GM12878 (cell line): ENCODE measurements around the gene SV2A. TPM values are rescaled to one million over a fixed set of nuclear protein-coding genes. Genes with fewer than 3 reads are reported as not detected.

Experiments
- ASH2L ChIP-seq: fragments of 300-600, 200-600 bp; sonication (generic); IDR thresholded peaks from 2 replicates; pipeline ENCODE4 v1.6.1; 2017; ENCODE audit warnings: low read depth, mild to moderate bottlenecking, borderline replicate concordance
- BMI1 ChIP-seq: fragments of 450-650 bp; IDR thresholded peaks from 2 replicates; pipeline ENCODE4 v1.6.1; 2016; ENCODE audit warnings: mild to moderate bottlenecking, moderate library complexity, borderline replicate concordance
- CHD4 ChIP-seq: fragments of 200-600 bp; sonication (generic); IDR thresholded peaks from 2 replicates; pipeline ENCODE4 v1.6.1; 2016; ENCODE audit warnings: mild to moderate bottlenecking
- CREM ChIP-seq: IDR thresholded peaks from 2 replicates; pipeline ENCODE4 v1.6.1; 2014; ENCODE audit warnings: antibody characterized with exemption, low read depth
- E2F8 ChIP-seq: fragments of 450-650 bp; IDR thresholded peaks from 2 replicates; pipeline ENCODE4 v1.6.1; 2018; ENCODE audit warnings: mild to moderate bottlenecking, low read depth, moderate library complexity; ENCODE audit not compliant: partially characterized antibody
- FOXK2 ChIP-seq: fragments of 450-650 bp; IDR thresholded peaks from 2 replicates; pipeline ENCODE4 v1.6.1; 2017; ENCODE audit warnings: mild to moderate bottlenecking, moderate library complexity
- MLLT1 ChIP-seq: fragments of 450-650 bp; IDR thresholded peaks from 2 replicates; pipeline ENCODE4 v1.6.1; 2016; ENCODE audit warnings: mild to moderate bottlenecking
- NKRF ChIP-seq: fragments of 450-650 bp; conservative IDR thresholded peaks from 2 replicates; pipeline ENCODE4 v1.6.1; 2017; ENCODE audit warnings: mild to moderate bottlenecking, moderate library complexity
- PAX5 ChIP-seq: IDR thresholded peaks from 2 replicates; pipeline ENCODE4 v1.6.1; 2011; ENCODE audit warnings: low read depth, low read length, borderline replicate concordance
- PML ChIP-seq: IDR thresholded peaks from 2 replicates; pipeline ENCODE4 v1.6.1; 2012; ENCODE audit warnings: low read length, inconsistent platforms
- POLR2AphosphoS5 ChIP-seq: IDR thresholded peaks from 2 replicates; pipeline ENCODE4 v1.6.1; 2011; ENCODE audit warnings: mild to moderate bottlenecking, low read length, inconsistent platforms
- RBBP5 ChIP-seq: fragments of 200-600 bp; sonication (generic); conservative IDR thresholded peaks from 2 replicates; pipeline ENCODE4 v1.6.1; 2016
- SMAD1 ChIP-seq: fragments of 450-650 bp; IDR thresholded peaks from 2 replicates; pipeline ENCODE4 v1.6.1; 2018; ENCODE audit warnings: mild to moderate bottlenecking, low read depth; ENCODE audit not compliant: partially characterized antibody
- SREBF2 ChIP-seq: IDR thresholded peaks from 2 replicates; pipeline ENCODE4 v1.6.1; 2012; ENCODE audit warnings: mild to moderate bottlenecking, low read length
- SRF ChIP-seq, 2 experiments: IDR thresholded peaks; 2 replicates each; pipeline ENCODE4 v1.6.1; 2011; ENCODE audit warnings: low read depth in 2 of 2, low read length in 2 of 2, mild to moderate bottlenecking in 1 of 2, moderate library complexity in 1 of 2
- ZBTB4 ChIP-seq: fragments of 450-650 bp; formaldehyde crosslinking; IDR thresholded peaks from 2 replicates; pipeline ENCODE4 v1.4.0; 2022; ENCODE audit warnings: mild to moderate bottlenecking, moderate library complexity
- ZZZ3 ChIP-seq: IDR thresholded peaks from 2 replicates; pipeline ENCODE4 v1.6.1; 2011; ENCODE audit warnings: low read depth; ENCODE audit not compliant: control insufficient read depth, insufficient read length
- polyA plus RNA-seq, 11 experiments: library from polyadenylated mRNA; depleted of rRNA in 4 of 11; unstranded in 6 of 11; stranded (reverse) in 5 of 11; fragments of >200 nt; fragmentation: Nextera tagmentation in 4 of 11; fragmentation: Illumina TruSeq in 1 of 11; extraction: Ambion mirVana in 4 of 11; extraction: Trizol in 1 of 11; gene quantifications; 1 replicate in 1 of 11; 2 replicates in 10 of 11; pipeline versions ENCODE4 v1.2.1 to v1.2.3, GENCODE V29; 2011 to 2016; ENCODE audit warnings: inconsistent platforms in 2 of 11, missing spikeins in 2 of 11, low read depth in 1 of 11
- total RNA-seq, 4 experiments: library from RNA; depleted of rRNA in 3 of 4; stranded (reverse); fragments of >200 nt in 3 of 4; fragmentation: Illumina TruSeq in 1 of 4; extraction: Trizol in 1 of 4; gene quantifications; 2 replicates each; pipeline versions ENCODE4 v1.2.1 to v1.2.3, GENCODE V29; 2013 to 2021

The SV2A gene
- total and polyA plus RNA-seq, 10 of the 15 experiments (the other 5 are each of a cell fraction or from before 2014, with no cell fraction given), result 0.39 to 11.6 (median 5.4) TPM

GRCh38 chr1:149886396-149887195, 31.0 kb downstream of the SV2A start (continued):
- TF ChIP-seq E2F8 (no peak), RBBP5 (no peak), ZZZ3 (no peak), ASH2L (no peak), BMI1 (peak; percentile 35; the same call in 1 of the 2 replicates), POLR2AphosphoS5 (peak; percentile 96), SMAD1 (peak; percentile 98), PAX5 (no peak), FOXK2 (0 out of 2 replicates have a peak, but pooled peaks have one; percentile 5), NKRF (peak; percentile 92), SRF (IDR thresholded peaks at IDR 0.05; ENCODE audit: low read depth in 2 of 2, low read length in 2 of 2) (0 out of 4 replicates have a peak, but pooled peaks of 1 of the 2 experiments have one; percentile 15), CHD4 (no peak), PML (peak; percentile 96), SREBF2 (no peak), ZBTB4 (CRISPR knock-in tag) (peak; percentile 85; the same call in 1 of the 2 replicates), MLLT1 (peak; percentile 52), CREM (peak; percentile 31)
